ENCODE results near the gene GLRX.

Gene GLRX

GRCh38 chr5:95806687-95807086 is 15.8 kb downstream of the GLRX start:
- no peak for DNase-seq

- DNase-seq, result no peak
Observed at GRCh38 chr5:95804736-95805539, 17.6 kb downstream of the GLRX start.

- no peak for DNase-seq
Observed at GRCh38 chr5:95803271-95804148, 19.0 kb downstream of the GLRX start.

GRCh38 chr5:95801961-95802360 is 20.6 kb downstream of the GLRX start:
- no peak for DNase-seq

GRCh38 chr5:95801532-95801931 is 21.0 kb downstream of the GLRX start:
- no peak for DNase-seq

- no peak for DNase-seq
Observed at GRCh38 chr5:95800553-95800952, 22.0 kb downstream of the GLRX start.

GRCh38 chr5:95799191-95799835 is 23.2 kb downstream of the GLRX start:
- no peak for DNase-seq

GRCh38 chr5:95798545-95798944 is 24.0 kb downstream of the GLRX start:
- no peak for DNase-seq

- DNase-seq, result no peak
Observed at GRCh38 chr5:95798048-95798447, 24.5 kb downstream of the GLRX start.

- no peak for DNase-seq
Observed at GRCh38 chr5:95797301-95797700, 25.2 kb downstream of the GLRX start.

- no peak for DNase-seq
Observed at GRCh38 chr5:95794070-95794516, 28.4 kb downstream of the GLRX start.

GRCh38 chr5:95791751-95792150 is 30.8 kb downstream of the GLRX start:
- no peak for DNase-seq

- DNase-seq, result no peak
Observed at GRCh38 chr5:95788493-95788892, 34.0 kb downstream of the GLRX start.

GRCh38 chr5:95786821-95787418 is 35.6 kb downstream of the GLRX start:
- DNase-seq, result no peak

- DNase-seq, result no peak
Observed at GRCh38 chr5:95784514-95785302, 37.8 kb downstream of the GLRX start.

- DNase-seq, result no peak
Observed at GRCh38 chr5:95783661-95784060, 38.9 kb downstream of the GLRX start.

- DNase-seq, result no peak
Observed at GRCh38 chr5:95782181-95782580, 40.3 kb downstream of the GLRX start.

GRCh38 chr5:95781101-95781583 is 41.4 kb downstream of the GLRX start:
- DNase-seq, result peak; percentile 18

- no peak for DNase-seq
Observed at GRCh38 chr5:95780597-95780996, 41.9 kb downstream of the GLRX start.

- DNase-seq, result no peak
Observed at GRCh38 chr5:95779611-95780010, 42.9 kb downstream of the GLRX start.

- no peak for DNase-seq
Observed at GRCh38 chr5:95778713-95779436, 43.7 kb downstream of the GLRX start.
